GM12878 (cell line): ENCODE data around the gene SYMPK. TPM values are rescaled to one million over a fixed set of nuclear protein-coding genes. Genes with fewer than 3 reads are reported as not detected.

Experiments
- ATAC-seq: fragments of 200-7000 bp; cut with Tn5 transposase; 3 replicates; pipeline ENCODE4 v1.9.1; 2020; ENCODE audit warnings: mild to moderate bottlenecking, moderate library complexity
- BruUV-seq: library from RNA; stranded (reverse); fragments of 400-500 nt; replicated peaks from 2 replicates; lab custom pipeline; 2021; lab: Mats Ljungman, UMichigan
- CTCF ChIA-PET: fragments of 300-600 bp; sonication (Branson Sonifier 250); formaldehyde crosslinking; extraction: SDS; loops from one replicate; lab custom pipeline; 2021; ENCODE audit warnings: inconsistent platforms; lab: Yijun Ruan, JAX
- POLR2A ChIA-PET: fragments of 350-600 bp; formaldehyde crosslinking; extraction: SDS; loops from one replicate; lab custom pipeline; 2021; ENCODE audit warnings: inconsistent platforms; lab: Charles Lee
- RAD21 ChIA-PET: fragments of 300-600 bp; sonication (Branson Sonifier 250); formaldehyde crosslinking; loops from one replicate; lab custom pipeline; 2023; ENCODE audit warnings: antibody characterized with exemption; ENCODE audit not compliant: unreplicated experiment; lab: Charles Lee
- SMC1A ChIA-PET: fragments of 300-600 bp; sonication (Branson Sonifier 250); formaldehyde crosslinking; loops from one replicate; lab custom pipeline; 2023; ENCODE audit not compliant: unreplicated experiment, uncharacterized antibody; lab: Charles Lee
- DNase-seq: peaks from one replicate; pipeline ENCODE4 v3.0.0-alpha.2; 2011; ENCODE audit warnings: low read depth, low spot score
- FAIRE-seq: peaks from 3 replicates; lab custom pipeline; 2011; peaks lifted over from hg19 to GRCh38; lab: Jason Lieb, UNC
- H2AFZ ChIP-seq: 2 replicates; pipeline ENCODE4 v1.6.0; 2011; ENCODE audit warnings: low read depth, low read length, control low read depth; ENCODE audit not compliant: control insufficient read depth
- H3K27ac ChIP-seq: 2 replicates; pipeline ENCODE4 v1.5.1; 2011; ENCODE audit warnings: control low read depth; ENCODE audit not compliant: control insufficient read depth, insufficient read depth
- H3K27me3 ChIP-seq, 2 experiments: replicated peaks in 1 of 2; 2 replicates each; pipeline versions ENCODE4 v1.6.0 to v1.6.1; 2011; ENCODE audit warnings: low read length in 1 of 2; ENCODE audit not compliant: control insufficient read depth in 2 of 2, insufficient read depth in 2 of 2
- H3K36me3 ChIP-seq, 2 experiments: 2 replicates each; pipeline ENCODE4 v1.5.1; 2011; ENCODE audit warnings: low read length in 1 of 2; ENCODE audit not compliant: control insufficient read depth in 2 of 2, insufficient read depth in 2 of 2
- H3K4me1 ChIP-seq: 2 replicates; pipeline ENCODE4 v1.6.1; 2011; ENCODE audit warnings: mild to moderate bottlenecking, low read length, moderate library complexity, mixed read lengths; ENCODE audit not compliant: control insufficient read depth, insufficient read depth
- H3K4me2 ChIP-seq: 2 replicates; pipeline ENCODE4 v1.6.0; 2011; ENCODE audit warnings: control low read depth; ENCODE audit not compliant: control insufficient read depth, insufficient read depth
- H3K4me3 ChIP-seq: fragments of 200-600 bp; sonication (generic); 2 replicates; pipeline ENCODE4 v1.5.1; 2016
- H3K79me2 ChIP-seq: 2 replicates; pipeline ENCODE4 v1.6.0; 2011; ENCODE audit warnings: low read length; ENCODE audit not compliant: control insufficient read depth, insufficient read depth
- H3K9ac ChIP-seq: 2 replicates; pipeline ENCODE4 v1.8.0; 2011; ENCODE audit warnings: low read length, control low read depth, mixed read lengths; ENCODE audit not compliant: control insufficient read depth, insufficient read depth
- H3K9me3 ChIP-seq: replicated peaks from 3 replicates; pipeline ENCODE4 v1.5.1; 2011; ENCODE audit warnings: mild to moderate bottlenecking, low read length; ENCODE audit not compliant: control insufficient read depth, insufficient read depth
- H4K20me1 ChIP-seq: 2 replicates; pipeline ENCODE4 v1.6.0; 2011; ENCODE audit not compliant: control insufficient read depth, insufficient read depth
- BCL11A ChIP-seq: IDR thresholded peaks from 2 replicates; pipeline ENCODE4 v1.6.1; 2011; ENCODE audit warnings: low read depth, low read length
- BRCA1 ChIP-seq: IDR thresholded peaks from 2 replicates; pipeline ENCODE4 v1.6.1; 2011; ENCODE audit warnings: low read depth, low read length, improper control_type of control experiment
- CHD4 ChIP-seq: fragments of 200-600 bp; sonication (generic); IDR thresholded peaks from 2 replicates; pipeline ENCODE4 v1.6.1; 2016; ENCODE audit warnings: mild to moderate bottlenecking
- E4F1 ChIP-seq: fragments of 450-650 bp; IDR thresholded peaks from 2 replicates; pipeline ENCODE4 v1.6.1; 2018; ENCODE audit warnings: borderline replicate concordance, mild to moderate bottlenecking; ENCODE audit not compliant: partially characterized antibody
- EGR1 ChIP-seq, 2 experiments: IDR thresholded peaks; 1 replicate in 1 of 2; 2 replicates in 1 of 2; pipeline ENCODE4 v1.6.1; 2011 to 2012; ENCODE audit warnings: low read depth in 2 of 2, low read length in 2 of 2, borderline replicate concordance in 1 of 2, mild to moderate bottlenecking in 1 of 2, moderate library complexity in 1 of 2
- IKZF1 ChIP-seq: fragments of 450-650 bp; conservative IDR thresholded peaks from 2 replicates; pipeline ENCODE4 v1.6.1; 2017; ENCODE audit warnings: antibody characterized with exemption, mild to moderate bottlenecking
- NFIC ChIP-seq: IDR thresholded peaks from 2 replicates; pipeline ENCODE4 v1.6.1; 2012; ENCODE audit warnings: low read depth, mild to moderate bottlenecking, inconsistent platforms, low read length, moderate library complexity
- NFYA ChIP-seq: IDR thresholded peaks from 2 replicates; pipeline ENCODE4 v1.6.1; 2011; ENCODE audit warnings: low read depth, mild to moderate bottlenecking, low read length, improper control_type of control experiment, borderline replicate concordance
- NKRF ChIP-seq: fragments of 450-650 bp; conservative IDR thresholded peaks from 2 replicates; pipeline ENCODE4 v1.6.1; 2017; ENCODE audit warnings: mild to moderate bottlenecking, moderate library complexity
- NRF1 ChIP-seq: conservative IDR thresholded peaks from 2 replicates; pipeline ENCODE4 v1.6.1; 2011; ENCODE audit warnings: mild to moderate bottlenecking, low read depth, low read length, improper control_type of control experiment
- PML ChIP-seq: IDR thresholded peaks from 2 replicates; pipeline ENCODE4 v1.6.1; 2012; ENCODE audit warnings: low read length, inconsistent platforms
- RAD21 ChIP-seq: IDR thresholded peaks from 2 replicates; pipeline ENCODE4 v1.6.1; 2011; ENCODE audit warnings: mild to moderate bottlenecking, low read depth, low read length, moderate library complexity; ENCODE audit not compliant: insufficient read depth
- SIX5 ChIP-seq: IDR thresholded peaks from 2 replicates; pipeline ENCODE4 v1.6.1; 2011; ENCODE audit warnings: mild to moderate bottlenecking, low read depth, low read length, moderate library complexity; ENCODE audit not compliant: severe bottlenecking
- SUZ12 ChIP-seq: fragments of 200-600 bp; sonication (generic); IDR thresholded peaks from one replicate; pipeline ENCODE4 v1.6.1; 2018; ENCODE audit warnings: antibody characterized with exemption, mild to moderate bottlenecking; ENCODE audit not compliant: unreplicated experiment
- USF1 ChIP-seq: IDR thresholded peaks from 2 replicates; pipeline ENCODE4 v1.6.1; 2011; ENCODE audit warnings: borderline replicate concordance, low read depth, mild to moderate bottlenecking, moderate library complexity, mixed read lengths, low read length; ENCODE audit not compliant: insufficient read depth; ENCODE audit errors: extremely low read length
- ZNF274 ChIP-seq: IDR thresholded peaks from one replicate; pipeline ENCODE4 v1.8.0; 2011; ENCODE audit not compliant: insufficient read length, insufficient read depth
- WGBS: methylation state at CpG from one replicate; pipeline ENCODE4 v1.1.6; 2016; ENCODE audit warnings: low lambda C conversion rate; ENCODE audit not compliant: insufficient replicate concordance, insufficient coverage; ENCODE audit errors: missing lambda C conversion rate; 5-methylcytosine and 5-hydroxymethylcytosine counted together
- in situ Hi-C: fragments of 300-500 bp; cut with MboI; formaldehyde crosslinking; loops from 9 replicates; pipeline ENCODE4 v1.14.3; 2018; ENCODE audit warnings: mixed read lengths
- intact Hi-C: fragments of 100-400 bp; cut with micrococcal nuclease; formaldehyde crosslinking; loops from one replicate; pipeline ENCODE4 v1.14.2; 2022; ENCODE audit not compliant: unreplicated experiment
- polyA plus RNA-seq, 11 experiments: library from polyadenylated mRNA; depleted of rRNA in 4 of 11; unstranded in 6 of 11; stranded (reverse) in 5 of 11; fragments of >200 nt; fragmentation: Nextera tagmentation in 4 of 11; fragmentation: Illumina TruSeq in 1 of 11; extraction: Ambion mirVana in 4 of 11; extraction: Trizol in 1 of 11; gene quantifications; 1 replicate in 1 of 11; 2 replicates in 10 of 11; pipeline versions ENCODE4 v1.2.1 to v1.2.3, GENCODE V29; 2011 to 2016; ENCODE audit warnings: inconsistent platforms in 2 of 11, missing spikeins in 2 of 11, low read depth in 1 of 11
- total RNA-seq, 4 experiments: library from RNA; depleted of rRNA in 3 of 4; stranded (reverse); fragments of >200 nt in 3 of 4; fragmentation: Illumina TruSeq in 1 of 4; extraction: Trizol in 1 of 4; gene quantifications; 2 replicates each; pipeline versions ENCODE4 v1.2.1 to v1.2.3, GENCODE V29; 2013 to 2021

The SYMPK gene
- total and polyA plus RNA-seq, 10 of the 15 experiments (the other 5 are each of a cell fraction or from before 2014, with no cell fraction given): 0.49 to 109 (median 42.5) TPM

GRCh38 chr19:45826934-45827333, 36.0 kb downstream of the SYMPK start (continued):
- no peak for TF ChIP-seq NKRF

GRCh38 chr19:45825917-45826893, 36.7 kb downstream of the SYMPK start:
- H3K27ac ChIP-seq: no peak overlapping the region
- no peak overlapping the region for H3K4me3 ChIP-seq
- no peaks in the 10 kb centered on the region for H3K79me2 ChIP-seq
- 90% methylated on average over 21 of the region's 22 CpGs for WGBS
- FAIRE-seq (no peak), DNase-seq (no peak), ATAC-seq (no peak)
- RAD21 ChIA-PET: no interaction called here
- no peak for TF ChIP-seq BRCA1
- TF ChIP-seq SUZ12: no peak
- no peak for TF ChIP-seq NRF1
- no peak for TF ChIP-seq PML
- TF ChIP-seq NFYA: no peak
- TF ChIP-seq USF1: no peak
- no peak for TF ChIP-seq BCL11A
- no peak for TF ChIP-seq EGR1 (IDR thresholded peaks at IDR 0.05; ENCODE audit: borderline replicate concordance in 1 of 2, low read depth in 2 of 2, low read length in 2 of 2)
- no peak for TF ChIP-seq RAD21
- no peak for TF ChIP-seq NFIC
- TF ChIP-seq ZNF274: no peak
- no peak for TF ChIP-seq IKZF1
- no peak for TF ChIP-seq E4F1
- no peak for TF ChIP-seq CHD4
- TF ChIP-seq SIX5: no peak
- intact Hi-C loops (no loop called here), in situ Hi-C loops (no loop called here)
- no TSS peak for BruUV-seq
- H2AFZ ChIP-seq: no peak overlapping the region
- SMC1A ChIA-PET: no interaction called here
- no peak overlapping the region for H3K9ac ChIP-seq
- H3K27me3 ChIP-seq: no peaks in the 10 kb centered on the region
- H3K9me3 ChIP-seq: no peaks in the 10 kb centered on the region
- no peaks in the 10 kb centered on the region for H4K20me1 ChIP-seq
- POLR2A ChIA-PET: no interaction called here
- H3K36me3 ChIP-seq: peaks cover 23 to 57% of the 10 kb centered on the region in 2 experiments
- no peak overlapping the region for H3K4me2 ChIP-seq
- H3K4me1 ChIP-seq: no peaks in the 10 kb centered on the region; the same call in 1 of the 2 replicates
- CTCF ChIA-PET: interaction anchor here (0.8 kb wide), 1 partner anchor 10 kb away, joined by 3 read pairs; no protein-coding TSS in a partner anchor
